ENCODE measurements around the gene PLCL2. TPM values are rescaled to one million over a fixed set of nuclear protein-coding genes. Genes with fewer than 3 reads are reported as not detected.

Gene PLCL2
- total and polyA plus RNA-seq, 4 donors = 1.0 to 16.7 (median 7.1) TPM

GRCh38 chr3:16906682-16907081 lies 21.9 kb downstream of the PLCL2 start:
- Histone ChIP-seq H3K9me3 (ENCODE audit: control insufficient read depth in 4 of 4, insufficient read depth in 3 of 4, low read length in 3 of 4) (no peaks in the 10 kb centered on the region), H3K27ac (ENCODE audit: low read depth in 1 of 2, low read length in 1 of 2) (peak overlapping the region in 1 of 2 donors; percentile 29), H3K4me3 (no peak overlapping the region), H3K4me1 (ENCODE audit: control insufficient read depth in 5 of 5, insufficient read depth in 5 of 5, low read length in 5 of 5) (peaks cover 3 to 30% (median 8%) of the 10 kb centered on the region in 5 donors), H3K27me3 (ENCODE audit: control insufficient read depth in 3 of 3, insufficient read depth in 3 of 3, low read length in 2 of 3) (no peaks in the 10 kb centered on the region), H3K9ac (ENCODE audit: insufficient read depth in 1 of 2, low read length in 2 of 2) (no peak overlapping the region), H3K36me3 (ENCODE audit: control insufficient read depth in 4 of 4, insufficient read depth in 4 of 4, low read length in 4 of 4) (no peaks in the 10 kb centered on the region)
- no peak for ATAC-seq (ENCODE audit: insufficient read depth, low FRiP score)
- WGBS, 2 donors = 1 to 6% methylated on average over 2 of the region's 2 CpGs
- DNase-seq = peak in 2 of 3 donors; percentile 24 to 63
- no peak for TF ChIP-seq CTCF (IDR thresholded peaks at IDR 0.05; ENCODE audit: control extremely low read depth, extremely low read depth)

- Histone ChIP-seq H3K4me1 (ENCODE audit: control insufficient read depth in 5 of 5, insufficient read depth in 5 of 5, low read length in 5 of 5) (peaks cover 3 to 30% (median 8%) of the 10 kb centered on the region in 5 donors), H3K9ac (ENCODE audit: insufficient read depth in 1 of 2, low read length in 2 of 2) (no peak overlapping the region), H3K4me3 (no peak overlapping the region), H3K36me3 (ENCODE audit: control insufficient read depth in 4 of 4, insufficient read depth in 4 of 4, low read length in 4 of 4) (no peaks in the 10 kb centered on the region), H3K27ac (ENCODE audit: low read depth in 1 of 2, low read length in 1 of 2) (peak overlapping the region in 1 of 2 donors; percentile 66), H3K27me3 (ENCODE audit: control insufficient read depth in 3 of 3, insufficient read depth in 3 of 3, low read length in 2 of 3) (no peaks in the 10 kb centered on the region), H3K9me3 (ENCODE audit: control insufficient read depth in 4 of 4, insufficient read depth in 3 of 4, low read length in 3 of 4) (no peaks in the 10 kb centered on the region)
- ATAC-seq (ENCODE audit: insufficient read depth, low FRiP score) = no peak
- DNase-seq = no peak
- TF ChIP-seq CTCF (IDR thresholded peaks at IDR 0.05; ENCODE audit: control extremely low read depth, extremely low read depth) = no peak
Measured at GRCh38 chr3:16907243-16907642, 22.5 kb downstream of the PLCL2 start.

GRCh38 chr3:16908016-16908807 lies 23.5 kb downstream of the PLCL2 start:
- Histone ChIP-seq H3K4me1 (ENCODE audit: control insufficient read depth in 5 of 5, insufficient read depth in 5 of 5, low read length in 5 of 5) (peaks cover 3 to 37% (median 8%) of the 10 kb centered on the region in 5 donors), H3K9me3 (ENCODE audit: control insufficient read depth in 4 of 4, insufficient read depth in 3 of 4, low read length in 3 of 4) (no peaks in the 10 kb centered on the region), H3K4me3 (no peak overlapping the region), H3K9ac (ENCODE audit: insufficient read depth in 1 of 2, low read length in 2 of 2) (no peak overlapping the region), H3K36me3 (ENCODE audit: control insufficient read depth in 4 of 4, insufficient read depth in 4 of 4, low read length in 4 of 4) (no peaks in the 10 kb centered on the region), H3K27me3 (ENCODE audit: control insufficient read depth in 3 of 3, insufficient read depth in 3 of 3, low read length in 2 of 3) (no peaks in the 10 kb centered on the region), H3K27ac (ENCODE audit: low read depth in 1 of 2, low read length in 1 of 2) (no peak overlapping the region)
- 79 to 81% methylated on average over 6 of the region's 6 CpGs for WGBS, 2 donors
- DNase-seq (no peak), ATAC-seq (ENCODE audit: insufficient read depth, low FRiP score) (no peak)
- no peak for TF ChIP-seq CTCF (IDR thresholded peaks at IDR 0.05; ENCODE audit: control extremely low read depth, extremely low read depth)
